Keratinocyte (primary cell): ENCODE data around the gene POLDIP3. TPM values are rescaled to one million over a fixed set of nuclear protein-coding genes. Genes with fewer than 3 reads are reported as not detected.
"Not testable (repeated sequence)": the region's sequence is repeated elsewhere in the genome, so short reads cannot be mapped to it uniquely, and the experiment has no call there.

Experiments
- DNase-seq: peaks from one replicate; pipeline ENCODE4 v3.0.0-alpha.2; 2011; ENCODE audit warnings: low read depth, missing footprints, low spot score
- FAIRE-seq: peaks from 2 replicates; lab custom pipeline; 2011; peaks lifted over from hg19 to GRCh38; lab: Jason Lieb, UNC
- H2AFZ ChIP-seq: 2 replicates; pipeline ENCODE4 v1.6.0; 2012; ENCODE audit warnings: low read length, control low read depth, inconsistent platforms; ENCODE audit not compliant: control insufficient read depth
- H3K27ac ChIP-seq: 2 replicates; pipeline ENCODE4 v1.5.1; 2011; ENCODE audit warnings: low read length; ENCODE audit not compliant: control insufficient read depth, insufficient read depth
- H3K27me3 ChIP-seq: 3 replicates; pipeline ENCODE4 v1.6.0; 2011; ENCODE audit warnings: low read length; ENCODE audit not compliant: control insufficient read depth, insufficient read depth; ENCODE audit errors: extremely low read depth
- H3K36me3 ChIP-seq, 2 experiments: 2 replicates in 1 of 2; 3 replicates in 1 of 2; pipeline ENCODE4 v1.5.1; 2011; ENCODE audit warnings: low read length in 2 of 2, mild to moderate bottlenecking in 1 of 2; ENCODE audit not compliant: control insufficient read depth in 2 of 2, insufficient read depth in 2 of 2; ENCODE audit errors: extremely low read depth in 1 of 2
- H3K4me1 ChIP-seq: 3 replicates; pipeline ENCODE4 v1.5.1; 2011; ENCODE audit warnings: low read length; ENCODE audit not compliant: control insufficient read depth, insufficient read depth; ENCODE audit errors: extremely low read depth
- H3K4me2 ChIP-seq: 3 replicates; pipeline ENCODE4 v1.6.0; 2011; ENCODE audit warnings: low read depth, low read length; ENCODE audit not compliant: control insufficient read depth, insufficient read depth; ENCODE audit errors: extremely low read depth
- H3K4me3 ChIP-seq, 3 experiments: fragments of 200-600 bp in 1 of 3; sonication (generic) in 1 of 3; 2 replicates in 2 of 3; 3 replicates in 1 of 3; pipeline ENCODE4 v1.5.1; 2011 to 2016; ENCODE audit warnings: low read length in 3 of 3, mild to moderate bottlenecking in 3 of 3, control low read depth in 2 of 3, inconsistent platforms in 1 of 3, low read depth in 1 of 3, mixed read lengths in 1 of 3, mixed run types in 1 of 3, moderate library complexity in 1 of 3; ENCODE audit not compliant: control insufficient read depth in 2 of 3, insufficient read depth in 2 of 3; ENCODE audit errors: extremely low read depth in 1 of 3
- H3K79me2 ChIP-seq: 2 replicates; pipeline ENCODE4 v1.6.0; 2012; ENCODE audit warnings: low read length; ENCODE audit not compliant: control insufficient read depth, insufficient read depth
- H3K9ac ChIP-seq: 3 replicates; pipeline ENCODE4 v1.6.0; 2011; ENCODE audit warnings: low read length; ENCODE audit not compliant: control insufficient read depth, insufficient read depth; ENCODE audit errors: extremely low read depth
- H3K9me1 ChIP-seq: 3 replicates; pipeline ENCODE4 v1.6.0; 2011; ENCODE audit warnings: low read length; ENCODE audit not compliant: control insufficient read depth, insufficient read depth; ENCODE audit errors: extremely low read depth
- H3K9me3 ChIP-seq: 2 replicates; pipeline ENCODE4 v1.5.1; 2012; ENCODE audit warnings: low read depth, low read length; ENCODE audit not compliant: control insufficient read depth
- H4K20me1 ChIP-seq: 3 replicates; pipeline ENCODE4 v1.6.0; 2011; ENCODE audit warnings: low read length; ENCODE audit not compliant: control insufficient read depth, insufficient read depth; ENCODE audit errors: extremely low read depth
- EZH2 ChIP-seq: IDR thresholded peaks from one replicate; pipeline ENCODE4 v1.6.1; 2012; ENCODE audit warnings: inconsistent platforms, mild to moderate bottlenecking, low read length, moderate library complexity
- dilution Hi-C: fragments of 300-500 bp; cut with MboI; formaldehyde crosslinking; loops from one replicate; pipeline ENCODE4 v1.7.0; 2020; ENCODE audit warnings: low sequenced_read_pairs; ENCODE audit not compliant: extremely low pct_ligation_motif_present
- polyA plus RNA-seq, 5 experiments: library from polyadenylated mRNA; depleted of rRNA in 3 of 5; stranded (reverse) in 3 of 5; stranded (forward) in 1 of 5; unstranded in 1 of 5; fragments of >200 nt; gene quantifications; 1 replicate in 1 of 5; 2 replicates in 3 of 5; 3 replicates in 1 of 5; pipeline versions ENCODE4 v1.2.1 to v1.2.3, GENCODE V29; 2011 to 2012; ENCODE audit warnings: missing spikeins in 2 of 5, low read depth in 1 of 5, low replicate concordance in 1 of 5
- TF ChIP-seq, protein P1 (sequence below), 3 experiments: IDR thresholded peaks in 1 of 3; conservative IDR thresholded peaks in 1 of 3; optimal IDR thresholded peaks in 1 of 3; 2 replicates in 2 of 3; 3 replicates in 1 of 3; pipeline versions ENCODE3 to v1.5.1; 2011; ENCODE audit warnings: low read length in 3 of 3, mild to moderate bottlenecking in 3 of 3, moderate library complexity in 2 of 3, control low read depth in 1 of 3, inconsistent platforms in 1 of 3; ENCODE audit not compliant: insufficient read depth in 2 of 3; ENCODE audit errors: extremely low read depth in 1 of 3

POLDIP3 gene
- polyA plus RNA-seq, 1 donor (not counting 4 experiments of a cell fraction or from before 2014, with no cell fraction given) = 41.9 TPM

DNA sequence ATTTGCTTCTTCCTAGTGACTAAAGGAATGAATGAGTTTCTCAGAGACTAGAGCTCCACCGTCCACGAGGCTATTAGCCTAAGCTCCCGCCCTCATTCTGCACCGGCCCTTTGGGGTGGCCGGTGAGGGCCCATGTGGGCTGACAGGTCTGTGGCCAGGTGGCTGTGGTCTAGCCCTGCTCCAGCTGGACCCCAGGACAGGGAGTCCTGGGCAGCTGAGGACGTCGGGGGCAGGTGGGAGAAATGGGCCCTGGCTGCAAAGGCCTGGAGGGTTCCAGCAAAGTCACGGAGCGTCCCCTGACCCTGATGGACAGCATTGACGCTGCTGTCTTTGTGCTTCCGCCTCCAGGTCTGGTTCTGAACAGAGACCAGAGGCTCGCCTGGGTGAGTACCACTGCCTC, 48.7 kb downstream of the POLDIP3 start:
- no peak overlapping the region for H2AFZ ChIP-seq
- no peak overlapping the region for H3K27ac ChIP-seq
- no peak for FAIRE-seq
- H3K27me3 ChIP-seq = no peaks in the 10 kb centered on the region
- dilution Hi-C loops = no loop called here
- TF ChIP-seq, protein P1, sequence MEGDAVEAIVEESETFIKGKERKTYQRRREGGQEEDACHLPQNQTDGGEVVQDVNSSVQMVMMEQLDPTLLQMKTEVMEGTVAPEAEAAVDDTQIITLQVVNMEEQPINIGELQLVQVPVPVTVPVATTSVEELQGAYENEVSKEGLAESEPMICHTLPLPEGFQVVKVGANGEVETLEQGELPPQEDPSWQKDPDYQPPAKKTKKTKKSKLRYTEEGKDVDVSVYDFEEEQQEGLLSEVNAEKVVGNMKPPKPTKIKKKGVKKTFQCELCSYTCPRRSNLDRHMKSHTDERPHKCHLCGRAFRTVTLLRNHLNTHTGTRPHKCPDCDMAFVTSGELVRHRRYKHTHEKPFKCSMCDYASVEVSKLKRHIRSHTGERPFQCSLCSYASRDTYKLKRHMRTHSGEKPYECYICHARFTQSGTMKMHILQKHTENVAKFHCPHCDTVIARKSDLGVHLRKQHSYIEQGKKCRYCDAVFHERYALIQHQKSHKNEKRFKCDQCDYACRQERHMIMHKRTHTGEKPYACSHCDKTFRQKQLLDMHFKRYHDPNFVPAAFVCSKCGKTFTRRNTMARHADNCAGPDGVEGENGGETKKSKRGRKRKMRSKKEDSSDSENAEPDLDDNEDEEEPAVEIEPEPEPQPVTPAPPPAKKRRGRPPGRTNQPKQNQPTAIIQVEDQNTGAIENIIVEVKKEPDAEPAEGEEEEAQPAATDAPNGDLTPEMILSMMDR (optimal IDR thresholded peaks at IDR 0.05 in 1 of 3, IDR thresholded peaks at IDR 0.05 in 1 of 3, conservative IDR thresholded peaks at IDR 0.05 in 1 of 3; ENCODE audit: extremely low read depth in 1 of 3, insufficient read depth in 2 of 3, low read length in 3 of 3) = no peak
- no peak overlapping the region for H3K4me3 ChIP-seq
- H3K36me3 ChIP-seq = no peaks in the 10 kb centered on the region
- no peaks in the 10 kb centered on the region for H4K20me1 ChIP-seq
- H3K79me2 ChIP-seq = no peaks in the 10 kb centered on the region
- no peak overlapping the region for H3K9ac ChIP-seq
- peaks cover 4% of the 10 kb centered on the region for H3K4me1 ChIP-seq
- no peaks in the 10 kb centered on the region for H3K9me1 ChIP-seq
- no peaks in the 10 kb centered on the region for H3K9me3 ChIP-seq
- no peak overlapping the region for H3K4me2 ChIP-seq
- no peak for DNase-seq

DNA sequence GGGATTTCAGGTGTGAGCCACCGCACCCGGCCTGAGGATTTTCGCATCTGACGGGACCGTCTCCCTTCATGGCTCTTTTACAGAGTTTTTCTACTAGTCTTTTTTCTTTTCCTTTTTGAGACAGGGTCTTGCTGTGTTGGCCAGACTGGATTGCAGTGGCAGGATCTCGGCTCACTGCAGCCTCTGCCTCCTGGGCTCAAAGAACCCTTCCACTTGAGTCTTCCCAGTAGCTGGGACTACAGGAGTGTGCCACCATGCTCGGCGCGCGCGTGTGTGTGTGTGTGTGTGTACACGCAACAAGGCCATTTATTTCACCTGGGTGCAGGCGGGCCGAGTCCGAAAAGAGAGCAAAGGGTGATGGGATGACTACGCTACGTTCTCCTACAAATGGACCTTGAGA, 50.0 kb downstream of the POLDIP3 start:
- H3K9me3 ChIP-seq = no peaks in the 10 kb centered on the region
- no peak overlapping the region for H3K9ac ChIP-seq
- FAIRE-seq (no peak), DNase-seq (no peak)
- H3K4me2 ChIP-seq = no peak overlapping the region
- no peaks in the 10 kb centered on the region for H4K20me1 ChIP-seq
- H3K27me3 ChIP-seq = no peaks in the 10 kb centered on the region
- H3K27ac ChIP-seq = no peak overlapping the region
- no peak for TF ChIP-seq EZH2
- TF ChIP-seq, protein P1 (optimal IDR thresholded peaks at IDR 0.05 in 1 of 3, IDR thresholded peaks at IDR 0.05 in 1 of 3, conservative IDR thresholded peaks at IDR 0.05 in 1 of 3; ENCODE audit: extremely low read depth in 1 of 3, insufficient read depth in 2 of 3, low read length in 3 of 3) = no peak
- H3K4me3 ChIP-seq = no peak overlapping the region
- H3K9me1 ChIP-seq = no peaks in the 10 kb centered on the region
- dilution Hi-C loops = no loop called here
- no peak overlapping the region for H2AFZ ChIP-seq
- H3K79me2 ChIP-seq = no peaks in the 10 kb centered on the region
- peaks cover 4% of the 10 kb centered on the region for H3K4me1 ChIP-seq
- no peaks in the 10 kb centered on the region for H3K36me3 ChIP-seq

DNA sequence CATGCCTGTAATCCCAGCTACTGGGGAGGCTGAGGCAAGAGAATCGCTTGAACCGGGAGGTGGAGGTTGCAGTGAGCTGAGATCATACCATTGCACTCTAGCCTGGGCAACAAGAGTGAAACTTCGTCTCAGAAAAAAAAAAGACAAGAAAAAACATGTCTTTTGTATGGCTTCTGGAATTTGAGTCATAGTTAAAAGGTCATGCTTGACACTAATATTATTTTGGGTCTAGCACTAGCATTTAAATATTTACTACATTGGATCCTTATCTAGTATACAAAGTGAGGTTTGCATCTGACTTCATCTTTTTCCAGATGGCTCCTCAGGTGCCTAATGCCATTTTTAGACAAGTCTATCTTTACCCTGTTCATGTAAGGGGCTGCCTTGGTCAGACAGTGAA, 50.7 kb downstream of the POLDIP3 start:
- H3K9me3 ChIP-seq, H3K36me3 ChIP-seq, H3K27me3 ChIP-seq, DNase-seq, H2AFZ ChIP-seq, dilution Hi-C loops, H4K20me1 ChIP-seq, H3K9ac ChIP-seq, H3K4me1 ChIP-seq, H3K27ac ChIP-seq, H3K79me2 ChIP-seq, H3K4me2 ChIP-seq, H3K4me3 ChIP-seq, FAIRE-seq, H3K9me1 ChIP-seq: not testable (repeated sequence)
